ENCODE measurements around the gene HDAC9. TPM values are rescaled to one million over a fixed set of nuclear protein-coding genes. Genes with fewer than 3 reads are reported as not detected.

The HDAC9 gene
- polyA plus RNA-seq, 1 of the 3 experiments (the other 2 are of a cell fraction) = 11.6 TPM

DNA sequence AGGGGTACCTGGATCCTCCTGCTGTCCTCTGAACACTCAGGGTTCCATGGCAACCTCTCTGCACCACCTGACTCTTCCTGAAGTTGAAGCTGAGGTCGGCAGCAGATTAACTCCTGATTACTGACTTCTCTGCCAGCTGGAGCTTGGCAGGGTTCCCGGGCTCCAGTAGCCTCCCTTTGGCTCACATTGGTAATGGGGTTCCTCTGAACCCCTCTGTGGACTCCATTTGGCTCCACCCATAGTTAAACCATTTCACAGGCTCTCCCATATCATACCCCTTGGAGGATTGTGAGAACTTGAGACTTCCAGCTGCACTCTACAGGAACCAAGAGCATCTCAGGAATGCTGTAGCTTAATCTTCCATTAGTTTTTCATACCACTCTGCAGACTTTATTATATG lies 292.5 kb downstream of the HDAC9 start:
- no peaks in the 10 kb centered on the region for H3F3A ChIP-seq (replicated peaks; ENCODE audit: insufficient read depth)
- H2AFZ ChIP-seq (ENCODE audit: low read depth) = no peak overlapping the region
- no peaks in the 10 kb centered on the region for H3K9me3 ChIP-seq
- no peak overlapping the region for H3K4me2 ChIP-seq
- peak; percentile 37 for DNase-seq
- H3K79me2 ChIP-seq (ENCODE audit: insufficient read depth) = no peaks in the 10 kb centered on the region
- H4K20me1 ChIP-seq (ENCODE audit: insufficient read depth) = no peaks in the 10 kb centered on the region
- CTCF ChIA-PET = interaction anchor here (0.8 kb wide), 1 partner anchor 12 kb away, joined by 3 read pairs; no protein-coding TSS in a partner anchor
- no peak overlapping the region for H3K4me3 ChIP-seq (ENCODE audit: low read depth in 2 of 2, low read length in 1 of 2)
- peaks cover 2 to 3% of the 10 kb centered on the region in 2 experiments for H3K36me3 ChIP-seq (replicated peaks in 1 of 2; ENCODE audit: control insufficient read depth in 1 of 2, insufficient read depth in 2 of 2, low read length in 1 of 2)
- H3K27ac ChIP-seq (ENCODE audit: low read depth in 2 of 2, low read length in 1 of 2) = peak overlapping the region in 1 of 2 experiments; percentile 69; a peak in 2 of 4 replicates
- H3K27me3 ChIP-seq (ENCODE audit: insufficient read depth) = no peaks in the 10 kb centered on the region
- H3K9ac ChIP-seq = no peak overlapping the region
- POLR2A ChIA-PET = interaction anchor here (1.0 kb wide), 1 partner anchor 292 kb away, joined by 3 read pairs; the partner anchor contains the start of gene HDAC9
- H3K9me2 ChIP-seq = no peaks in the 10 kb centered on the region
- H3K4me1 ChIP-seq (ENCODE audit: control insufficient read depth in 1 of 2, insufficient read depth in 2 of 2, low read depth in 1 of 2, low read length in 1 of 2) = peaks cover 0 to 25% of the 10 kb centered on the region in 2 experiments; a peak in 3 of 4 replicates
- WGBS (ENCODE audit: low lambda C conversion rate) = 7% methylated on average over 2 of the region's 2 CpGs
- TF ChIP-seq GATA2 (CRISPR knock-in tag; IDR thresholded peaks at IDR 0.05) = no peak
- no peak for TF ChIP-seq MEF2A (IDR thresholded peaks at IDR 0.05; ENCODE audit: borderline replicate concordance, low read depth)
- TF ChIP-seq TAF1 (IDR thresholded peaks at IDR 0.05; ENCODE audit: borderline replicate concordance, low read depth, low read length) = no peak
- TF ChIP-seq, protein P1, sequence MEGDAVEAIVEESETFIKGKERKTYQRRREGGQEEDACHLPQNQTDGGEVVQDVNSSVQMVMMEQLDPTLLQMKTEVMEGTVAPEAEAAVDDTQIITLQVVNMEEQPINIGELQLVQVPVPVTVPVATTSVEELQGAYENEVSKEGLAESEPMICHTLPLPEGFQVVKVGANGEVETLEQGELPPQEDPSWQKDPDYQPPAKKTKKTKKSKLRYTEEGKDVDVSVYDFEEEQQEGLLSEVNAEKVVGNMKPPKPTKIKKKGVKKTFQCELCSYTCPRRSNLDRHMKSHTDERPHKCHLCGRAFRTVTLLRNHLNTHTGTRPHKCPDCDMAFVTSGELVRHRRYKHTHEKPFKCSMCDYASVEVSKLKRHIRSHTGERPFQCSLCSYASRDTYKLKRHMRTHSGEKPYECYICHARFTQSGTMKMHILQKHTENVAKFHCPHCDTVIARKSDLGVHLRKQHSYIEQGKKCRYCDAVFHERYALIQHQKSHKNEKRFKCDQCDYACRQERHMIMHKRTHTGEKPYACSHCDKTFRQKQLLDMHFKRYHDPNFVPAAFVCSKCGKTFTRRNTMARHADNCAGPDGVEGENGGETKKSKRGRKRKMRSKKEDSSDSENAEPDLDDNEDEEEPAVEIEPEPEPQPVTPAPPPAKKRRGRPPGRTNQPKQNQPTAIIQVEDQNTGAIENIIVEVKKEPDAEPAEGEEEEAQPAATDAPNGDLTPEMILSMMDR (IDR thresholded peaks at IDR 0.05) = no peak
- no peak for TF ChIP-seq ELF1 (IDR thresholded peaks at IDR 0.05)
- peak; percentile 47; the same call in 1 of the 2 replicates for TF ChIP-seq RCOR1 (IDR thresholded peaks at IDR 0.05; ENCODE audit: low read length)
- TF ChIP-seq GABPA (IDR thresholded peaks at IDR 0.05; ENCODE audit: low read depth) = no peak
- TF ChIP-seq EZH2phosphoT487 (IDR thresholded peaks at IDR 0.05; ENCODE audit: borderline replicate concordance, low read depth) = no peak
- TF ChIP-seq NFIC (IDR thresholded peaks at IDR 0.05; ENCODE audit: borderline replicate concordance) = peak; percentile 31; the same call in 1 of the 2 replicates
- no peak for TF ChIP-seq JUND (IDR thresholded peaks at IDR 0.05)
- TF ChIP-seq, protein P2, sequence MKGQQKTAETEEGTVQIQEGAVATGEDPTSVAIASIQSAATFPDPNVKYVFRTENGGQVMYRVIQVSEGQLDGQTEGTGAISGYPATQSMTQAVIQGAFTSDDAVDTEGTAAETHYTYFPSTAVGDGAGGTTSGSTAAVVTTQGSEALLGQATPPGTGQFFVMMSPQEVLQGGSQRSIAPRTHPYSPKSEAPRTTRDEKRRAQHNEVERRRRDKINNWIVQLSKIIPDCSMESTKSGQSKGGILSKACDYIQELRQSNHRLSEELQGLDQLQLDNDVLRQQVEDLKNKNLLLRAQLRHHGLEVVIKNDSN (IDR thresholded peaks at IDR 0.05; ENCODE audit: borderline replicate concordance, low read depth) = peak; percentile 43; the same call in 1 of the 2 replicates
- no peak for TF ChIP-seq MXI1 (IDR thresholded peaks at IDR 0.05; ENCODE audit: low read depth, low read length)
- TF ChIP-seq FOSL2 (IDR thresholded peaks at IDR 0.05; ENCODE audit: borderline replicate concordance, low read depth) = no peak
- TF ChIP-seq FOXJ3 (CRISPR knock-in tag; IDR thresholded peaks at IDR 0.05) = no peak
- no peak for TF ChIP-seq YY1 (IDR thresholded peaks at IDR 0.05; ENCODE audit: low read depth)
- TF ChIP-seq, protein P3, sequence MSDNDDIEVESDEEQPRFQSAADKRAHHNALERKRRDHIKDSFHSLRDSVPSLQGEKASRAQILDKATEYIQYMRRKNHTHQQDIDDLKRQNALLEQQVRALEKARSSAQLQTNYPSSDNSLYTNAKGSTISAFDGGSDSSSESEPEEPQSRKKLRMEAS (IDR thresholded peaks at IDR 0.05; ENCODE audit: low read depth) = no peak
- no peak for TF ChIP-seq FOXM1 (IDR thresholded peaks at IDR 0.05; ENCODE audit: low read depth)
- TF ChIP-seq POLR2AphosphoS5 (IDR thresholded peaks at IDR 0.05; ENCODE audit: low read depth, low read length) = no peak
- TF ChIP-seq NRF1 (IDR thresholded peaks at IDR 0.05; ENCODE audit: low read depth, low read length) = no peak
- TF ChIP-seq RAD21 (IDR thresholded peaks at IDR 0.05; ENCODE audit: low read length) = peak; percentile 22; the same call in 1 of the 2 replicates
- TF ChIP-seq EP300 (IDR thresholded peaks at IDR 0.05; ENCODE audit: borderline replicate concordance in 1 of 2, low read depth in 1 of 2, low read length in 1 of 2) = peak in 1 of 2 experiments; percentile 72; a peak in 2 of 4 replicates
- TF ChIP-seq, protein P4, sequence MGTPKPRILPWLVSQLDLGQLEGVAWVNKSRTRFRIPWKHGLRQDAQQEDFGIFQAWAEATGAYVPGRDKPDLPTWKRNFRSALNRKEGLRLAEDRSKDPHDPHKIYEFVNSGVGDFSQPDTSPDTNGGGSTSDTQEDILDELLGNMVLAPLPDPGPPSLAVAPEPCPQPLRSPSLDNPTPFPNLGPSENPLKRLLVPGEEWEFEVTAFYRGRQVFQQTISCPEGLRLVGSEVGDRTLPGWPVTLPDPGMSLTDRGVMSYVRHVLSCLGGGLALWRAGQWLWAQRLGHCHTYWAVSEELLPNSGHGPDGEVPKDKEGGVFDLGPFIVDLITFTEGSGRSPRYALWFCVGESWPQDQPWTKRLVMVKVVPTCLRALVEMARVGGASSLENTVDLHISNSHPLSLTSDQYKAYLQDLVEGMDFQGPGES (IDR thresholded peaks at IDR 0.05; ENCODE audit: low read depth, low read length) = no peak
- TF ChIP-seq RXRA (IDR thresholded peaks at IDR 0.05; ENCODE audit: borderline replicate concordance, low read depth) = no peak
- TF ChIP-seq, protein P5, sequence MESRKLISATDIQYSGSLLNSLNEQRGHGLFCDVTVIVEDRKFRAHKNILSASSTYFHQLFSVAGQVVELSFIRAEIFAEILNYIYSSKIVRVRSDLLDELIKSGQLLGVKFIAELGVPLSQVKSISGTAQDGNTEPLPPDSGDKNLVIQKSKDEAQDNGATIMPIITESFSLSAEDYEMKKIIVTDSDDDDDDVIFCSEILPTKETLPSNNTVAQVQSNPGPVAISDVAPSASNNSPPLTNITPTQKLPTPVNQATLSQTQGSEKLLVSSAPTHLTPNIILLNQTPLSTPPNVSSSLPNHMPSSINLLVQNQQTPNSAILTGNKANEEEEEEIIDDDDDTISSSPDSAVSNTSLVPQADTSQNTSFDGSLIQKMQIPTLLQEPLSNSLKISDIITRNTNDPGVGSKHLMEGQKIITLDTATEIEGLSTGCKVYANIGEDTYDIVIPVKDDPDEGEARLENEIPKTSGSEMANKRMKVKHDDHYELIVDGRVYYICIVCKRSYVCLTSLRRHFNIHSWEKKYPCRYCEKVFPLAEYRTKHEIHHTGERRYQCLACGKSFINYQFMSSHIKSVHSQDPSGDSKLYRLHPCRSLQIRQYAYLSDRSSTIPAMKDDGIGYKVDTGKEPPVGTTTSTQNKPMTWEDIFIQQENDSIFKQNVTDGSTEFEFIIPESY (IDR thresholded peaks at IDR 0.05; ENCODE audit: borderline replicate concordance, low read depth) = no peak
- peak; percentile 13; the same call in 1 of the 2 replicates for TF ChIP-seq TCF12 (IDR thresholded peaks at IDR 0.05)
- TF ChIP-seq, protein P6, sequence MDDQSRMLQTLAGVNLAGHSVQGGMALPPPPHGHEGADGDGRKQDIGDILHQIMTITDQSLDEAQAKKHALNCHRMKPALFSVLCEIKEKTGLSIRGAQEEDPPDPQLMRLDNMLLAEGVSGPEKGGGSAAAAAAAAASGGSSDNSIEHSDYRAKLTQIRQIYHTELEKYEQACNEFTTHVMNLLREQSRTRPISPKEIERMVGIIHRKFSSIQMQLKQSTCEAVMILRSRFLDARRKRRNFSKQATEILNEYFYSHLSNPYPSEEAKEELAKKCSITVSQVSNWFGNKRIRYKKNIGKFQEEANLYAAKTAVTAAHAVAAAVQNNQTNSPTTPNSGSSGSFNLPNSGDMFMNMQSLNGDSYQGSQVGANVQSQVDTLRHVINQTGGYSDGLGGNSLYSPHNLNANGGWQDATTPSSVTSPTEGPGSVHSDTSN (IDR thresholded peaks at IDR 0.05) = no peak
- no peak for TF ChIP-seq TEAD4 (IDR thresholded peaks at IDR 0.05; ENCODE audit: borderline replicate concordance, insufficient read depth)
- no peak for TF ChIP-seq SIN3A (IDR thresholded peaks at IDR 0.05; ENCODE audit: borderline replicate concordance, low read depth, low read length)
- 0 out of 2 replicates have a peak, but pooled peaks have one; percentile 49 for TF ChIP-seq RFX5 (IDR thresholded peaks at IDR 0.05; ENCODE audit: low read length)

All from SK-N-SH (cell line).